Effector memory CD4-positive, alpha-beta T cell (primary cell): ENCODE data around the gene NRG2.

ENCODE experiments used
- DNase-seq, 3 donors: peaks; one replicate each; pipeline ENCODE4 v3.0.0-alpha.2; 2020
- H3K27ac ChIP-seq: 2 replicates; pipeline ENCODE4 v1.7.0; 2013; ENCODE audit warnings: mild to moderate bottlenecking, low read length, moderate library complexity; ENCODE audit not compliant: insufficient read depth, poor library complexity, severe bottlenecking
- H3K27me3 ChIP-seq: replicated peaks from 2 replicates; pipeline ENCODE4 v1.7.0; 2013; ENCODE audit warnings: mild to moderate bottlenecking, low read length; ENCODE audit not compliant: insufficient read depth, control insufficient read depth, poor library complexity, severe bottlenecking
- H3K36me3 ChIP-seq: 2 replicates; pipeline ENCODE4 v1.7.0; 2013; ENCODE audit warnings: mild to moderate bottlenecking, low read length, moderate library complexity; ENCODE audit not compliant: control insufficient read depth, insufficient read depth
- H3K4me1 ChIP-seq: 2 replicates; pipeline ENCODE4 v1.7.0; 2013; ENCODE audit warnings: low read length, mild to moderate bottlenecking; ENCODE audit not compliant: control insufficient read depth, insufficient read depth, poor library complexity, severe bottlenecking
- H3K4me3 ChIP-seq: 2 replicates; pipeline ENCODE4 v1.7.0; 2013; ENCODE audit warnings: low read length, low read depth, mild to moderate bottlenecking; ENCODE audit not compliant: insufficient read depth, poor library complexity, severe bottlenecking
- H3K9me3 ChIP-seq: 2 replicates; pipeline ENCODE4 v1.7.0; 2013; ENCODE audit warnings: mild to moderate bottlenecking, low read length, moderate library complexity; ENCODE audit not compliant: control insufficient read depth

The NRG2 gene

DNA sequence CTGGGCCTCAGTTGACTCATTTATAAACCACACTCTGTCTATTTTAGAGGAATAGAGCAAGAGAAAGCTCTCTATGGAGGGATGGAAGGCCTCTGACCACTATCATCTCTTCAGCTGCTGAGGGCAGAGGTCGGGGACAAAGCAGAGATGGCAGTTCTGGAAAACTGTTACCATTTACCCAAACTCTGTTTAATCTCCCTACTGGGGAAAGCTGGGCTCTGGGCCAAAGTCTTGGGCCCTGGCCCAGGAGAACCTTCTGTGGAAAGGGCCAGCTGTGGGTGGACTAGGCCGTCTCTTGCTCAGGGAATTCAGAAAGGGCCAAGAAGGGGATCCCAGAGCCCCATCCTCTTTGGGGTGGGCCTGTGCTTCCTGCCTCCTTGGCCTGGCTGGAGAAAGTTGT lies 147.5 kb downstream of the NRG2 start:
- no peaks in the 10 kb centered on the region for H3K4me1 ChIP-seq
- H3K36me3 ChIP-seq, result no peaks in the 10 kb centered on the region
- no peak overlapping the region for H3K4me3 ChIP-seq
- H3K9me3 ChIP-seq, result no peaks in the 10 kb centered on the region
- H3K27ac ChIP-seq, result no peak overlapping the region
- peaks cover 3% of the 10 kb centered on the region for H3K27me3 ChIP-seq
- no peak for DNase-seq

DNA sequence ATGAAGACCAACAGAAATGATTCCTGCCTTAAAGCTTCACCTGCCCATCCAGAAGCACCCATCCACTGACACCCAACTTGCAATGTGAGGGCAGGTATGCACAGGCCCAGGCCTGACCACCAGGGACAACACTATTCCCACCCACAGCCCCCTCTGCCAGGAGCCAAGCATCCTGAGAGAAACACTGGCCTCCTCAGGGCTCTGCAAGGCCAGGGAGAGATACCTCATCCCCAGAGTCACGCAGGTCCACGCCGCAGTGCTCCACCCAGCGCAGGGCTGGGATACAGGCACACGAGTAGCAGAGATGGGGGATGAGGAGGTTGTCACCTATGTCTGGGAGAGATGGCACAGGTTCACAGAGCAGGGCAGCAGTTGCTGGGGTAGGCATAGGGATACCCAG lies 148.1 kb downstream of the NRG2 start:
- Histone ChIP-seq H3K4me1 (no peaks in the 10 kb centered on the region), H3K9me3 (no peaks in the 10 kb centered on the region), H3K4me3 (no peak overlapping the region), H3K36me3 (no peaks in the 10 kb centered on the region), H3K27ac (no peak overlapping the region), H3K27me3 (peaks cover 3% of the 10 kb centered on the region)
- no peak for DNase-seq

DNA sequence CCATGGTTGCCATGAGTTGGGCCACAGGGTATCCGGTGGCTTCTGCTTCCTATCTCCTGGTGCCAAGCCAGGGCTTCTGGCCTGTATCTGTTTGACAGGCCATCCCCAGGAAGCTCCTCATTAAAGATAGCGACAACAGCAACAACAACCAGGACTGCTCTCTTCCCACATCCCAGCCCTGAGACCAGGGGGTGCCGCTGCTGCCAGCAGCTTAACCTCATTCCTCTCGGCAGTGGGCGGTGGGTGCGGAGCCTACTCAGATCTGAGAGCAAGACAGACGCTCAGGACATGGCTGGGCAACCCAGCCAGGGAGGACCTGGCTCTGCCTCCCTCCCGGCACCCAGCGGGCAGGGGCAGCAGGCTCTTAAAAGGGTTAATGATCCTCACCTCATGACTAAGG lies 149.2 kb downstream of the NRG2 start:
- DNase-seq, result no peak
- H3K9me3 ChIP-seq, result no peaks in the 10 kb centered on the region
- H3K36me3 ChIP-seq, result no peaks in the 10 kb centered on the region
- H3K27me3 ChIP-seq, result peaks cover 3% of the 10 kb centered on the region
- no peaks in the 10 kb centered on the region for H3K4me1 ChIP-seq
- no peak overlapping the region for H3K4me3 ChIP-seq
- H3K27ac ChIP-seq, result no peak overlapping the region

DNA sequence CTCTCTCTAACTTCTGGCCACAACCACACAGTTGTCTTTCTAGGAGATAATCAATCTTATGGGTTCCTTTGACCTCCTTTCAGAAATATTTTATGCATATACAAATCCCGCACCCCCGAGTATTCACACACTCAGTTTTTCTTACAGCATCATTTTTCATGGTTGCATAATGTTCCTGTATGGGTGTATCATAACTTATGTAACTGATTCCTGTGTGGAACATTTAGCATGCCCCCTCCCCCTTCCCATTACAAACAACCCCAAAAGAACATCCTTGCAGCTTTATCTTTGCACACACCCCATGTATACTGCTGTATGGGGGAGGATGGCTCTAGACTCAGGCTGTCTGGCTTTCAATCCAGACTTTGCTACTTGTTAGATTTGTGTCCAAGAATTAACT lies 153.7 kb downstream of the NRG2 start:
- H3K4me1 ChIP-seq, result no peaks in the 10 kb centered on the region
- H3K36me3 ChIP-seq, result no peaks in the 10 kb centered on the region
- no peak overlapping the region for H3K27ac ChIP-seq
- H3K9me3 ChIP-seq, result no peaks in the 10 kb centered on the region
- DNase-seq, result no peak
- no peaks in the 10 kb centered on the region for H3K27me3 ChIP-seq
- H3K4me3 ChIP-seq, result no peak overlapping the region

DNA sequence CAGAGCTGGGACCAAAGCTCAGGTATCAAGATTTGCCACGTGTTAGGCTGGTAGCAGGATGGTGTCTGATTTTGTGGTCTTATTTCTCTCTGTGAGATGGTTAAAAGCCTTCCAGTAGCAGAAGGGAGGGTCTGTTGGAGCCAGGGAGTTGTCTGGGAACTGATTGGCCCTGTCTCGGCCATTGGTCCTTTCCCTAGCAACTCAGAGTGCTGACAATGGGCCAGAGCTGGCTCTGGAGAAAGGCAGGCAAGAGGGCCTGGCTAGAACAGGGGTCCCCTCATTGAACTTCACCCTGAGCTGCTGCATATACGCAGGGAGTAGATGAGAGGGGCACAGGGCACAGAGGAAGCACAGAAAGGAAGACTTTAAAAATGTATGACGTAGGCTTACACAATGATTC lies 154.7 kb downstream of the NRG2 start:
- no peaks in the 10 kb centered on the region for H3K27me3 ChIP-seq
- DNase-seq, result no peak
- no peaks in the 10 kb centered on the region for H3K4me1 ChIP-seq
- no peak overlapping the region for H3K27ac ChIP-seq
- no peaks in the 10 kb centered on the region for H3K9me3 ChIP-seq
- no peaks in the 10 kb centered on the region for H3K36me3 ChIP-seq
- H3K4me3 ChIP-seq, result no peak overlapping the region

DNA sequence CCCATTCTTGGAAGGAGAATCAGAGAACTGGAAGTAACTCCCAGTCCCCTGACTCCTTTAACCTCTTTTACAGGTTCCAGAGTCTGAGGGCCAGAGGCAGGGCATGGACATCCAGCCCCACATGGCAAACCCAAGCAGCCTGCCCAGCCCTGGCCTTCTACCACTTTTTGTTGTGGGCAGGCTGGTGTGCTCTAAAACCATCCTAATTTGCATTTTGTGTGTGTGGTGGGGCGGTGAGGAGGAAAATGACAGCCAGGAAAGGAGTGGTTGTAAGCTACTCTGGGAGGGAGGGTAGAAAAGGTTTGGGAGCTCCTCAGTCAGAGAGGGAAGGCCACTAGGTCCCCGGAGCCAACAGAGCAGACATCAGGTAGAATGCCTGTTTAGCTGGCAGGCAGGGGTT lies 156.9 kb downstream of the NRG2 start:
- DNase-seq, result no peak
- Histone ChIP-seq H3K4me1 (no peaks in the 10 kb centered on the region), H3K9me3 (no peaks in the 10 kb centered on the region), H3K36me3 (no peaks in the 10 kb centered on the region), H3K27me3 (no peaks in the 10 kb centered on the region), H3K27ac (no peak overlapping the region), H3K4me3 (no peak overlapping the region)

DNA sequence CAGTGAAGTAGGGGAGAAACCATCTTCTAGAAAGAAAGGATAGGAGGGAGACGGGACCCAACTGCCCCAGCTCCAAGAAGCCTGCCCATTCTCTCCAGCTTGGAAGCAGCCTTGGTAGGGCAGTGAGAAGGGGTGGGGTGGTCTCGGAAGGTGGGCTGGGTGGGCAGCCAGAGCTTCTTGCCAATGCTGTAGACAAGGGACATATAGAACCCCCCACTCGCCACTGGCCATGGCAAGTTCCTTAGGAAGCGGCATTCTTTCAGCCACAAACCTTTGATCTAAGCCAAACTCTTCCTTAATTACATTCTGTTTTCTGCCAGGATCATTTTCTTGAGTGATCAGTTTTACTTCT lies 157.3 kb downstream of the NRG2 start:
- no peaks in the 10 kb centered on the region for H3K4me1 ChIP-seq

DNA sequence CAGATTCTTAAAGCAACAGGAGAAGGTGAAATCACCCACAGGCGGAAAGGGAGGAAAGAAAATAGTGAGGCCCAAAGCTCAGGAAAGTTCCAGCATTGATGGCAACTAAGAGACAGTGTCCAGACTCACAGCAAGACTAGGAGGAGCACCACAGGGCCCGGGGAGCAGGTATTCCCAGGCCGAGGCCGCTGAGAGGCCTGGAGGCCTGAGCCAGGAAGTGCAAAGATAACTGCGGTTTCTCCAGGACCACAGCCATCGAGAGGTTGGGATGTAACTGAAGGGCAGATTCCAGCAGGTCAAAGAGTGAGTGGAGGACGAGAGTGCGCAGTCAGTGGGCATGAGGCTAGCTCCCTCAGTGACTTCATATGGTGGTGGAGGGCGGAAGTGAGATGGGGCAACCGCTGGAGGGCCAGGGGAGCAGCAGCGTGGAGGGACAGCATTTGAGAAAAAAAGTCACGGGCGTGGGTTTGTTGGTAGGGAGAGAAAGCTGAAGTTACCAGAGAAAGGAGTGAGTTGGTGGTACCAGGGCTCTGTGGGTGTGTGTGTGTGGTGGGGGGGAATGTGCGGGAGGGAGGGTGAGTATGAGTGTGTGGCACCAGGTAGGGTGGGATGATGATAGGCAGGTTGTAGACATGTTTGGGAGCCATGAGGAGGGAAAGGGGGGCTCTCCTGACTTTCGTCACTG lies 157.8 kb downstream of the NRG2 start:
- H3K9me3 ChIP-seq, result no peaks in the 10 kb centered on the region
- DNase-seq, result no peak
- no peak overlapping the region for H3K4me3 ChIP-seq
- H3K36me3 ChIP-seq, result no peaks in the 10 kb centered on the region
- no peaks in the 10 kb centered on the region for H3K4me1 ChIP-seq
- no peaks in the 10 kb centered on the region for H3K27me3 ChIP-seq
- no peak overlapping the region for H3K27ac ChIP-seq

More for the DNA sequence above, 157.3 kb downstream of the NRG2 start:
- DNase-seq, result no peak
- H3K4me3 ChIP-seq, result no peak overlapping the region
- H3K27ac ChIP-seq, result no peak overlapping the region
- no peaks in the 10 kb centered on the region for H3K27me3 ChIP-seq
- H3K9me3 ChIP-seq, result no peaks in the 10 kb centered on the region
- H3K36me3 ChIP-seq, result no peaks in the 10 kb centered on the region

DNA sequence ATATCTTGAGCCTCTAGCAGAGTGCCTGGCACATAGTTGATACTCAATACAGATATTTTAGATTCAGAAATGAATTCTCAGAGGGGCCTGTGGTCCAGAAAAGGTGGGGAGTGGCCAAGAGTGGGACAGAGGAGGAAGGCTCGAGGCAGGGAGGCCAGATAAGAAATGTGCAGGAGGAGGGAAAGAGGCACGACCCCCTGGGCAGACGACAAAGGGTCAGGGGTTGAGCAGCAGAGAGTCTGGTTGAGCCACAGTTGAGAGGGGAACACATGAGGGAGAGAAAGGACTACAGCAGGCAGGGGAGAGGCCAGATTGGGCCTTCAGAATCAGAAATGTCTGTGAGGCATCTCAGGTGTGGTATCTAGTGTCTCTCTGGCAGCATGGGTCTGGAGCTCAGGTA lies 158.4 kb downstream of the NRG2 start:
- Histone ChIP-seq H3K9me3 (no peaks in the 10 kb centered on the region), H3K4me3 (no peak overlapping the region), H3K4me1 (no peaks in the 10 kb centered on the region), H3K27me3 (no peaks in the 10 kb centered on the region), H3K36me3 (no peaks in the 10 kb centered on the region), H3K27ac (no peak overlapping the region)
- no peak for DNase-seq

DNA sequence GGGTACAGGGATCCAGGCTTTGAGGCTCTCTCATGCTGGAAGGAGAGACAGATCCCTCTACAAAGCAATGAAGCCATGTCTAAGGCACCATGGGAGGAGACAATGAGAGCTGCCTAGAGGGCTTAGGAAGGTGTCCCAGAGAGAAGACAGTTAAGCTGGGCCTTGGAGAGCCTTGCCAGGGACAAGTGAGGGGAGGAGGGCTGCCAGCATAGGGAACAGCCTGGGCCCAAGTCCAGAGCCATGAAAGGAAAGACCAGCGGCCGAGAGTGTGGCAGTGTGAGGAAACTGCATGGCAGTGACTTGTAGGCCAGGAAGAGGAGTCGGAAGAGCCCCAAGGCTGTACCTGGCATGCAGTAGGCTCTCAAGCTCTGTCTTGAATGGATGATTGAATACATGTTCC lies 159.0 kb downstream of the NRG2 start:
- Histone ChIP-seq H3K27ac (no peak overlapping the region), H3K4me1 (no peaks in the 10 kb centered on the region), H3K4me3 (no peak overlapping the region), H3K36me3 (no peaks in the 10 kb centered on the region), H3K27me3 (no peaks in the 10 kb centered on the region), H3K9me3 (no peaks in the 10 kb centered on the region)
- DNase-seq, result no peak
